ENCODE data around the gene FAM222A. TPM values are rescaled to one million over a fixed set of nuclear protein-coding genes. Genes with fewer than 3 reads are reported as not detected.

Gene FAM222A
- total RNA-seq, 1 experiment from 2014 or later = 1.6 TPM

- TF ChIP-seq STAT6 (CRISPR knock-in tag; conservative IDR thresholded peaks at IDR 0.05; ENCODE audit: low read depth) (no peak), EMX1 (CRISPR knock-in tag; IDR thresholded peaks at IDR 0.05) (no peak), MAX (CRISPR knock-in tag; IDR thresholded peaks at IDR 0.05) (no peak), TEAD1 (CRISPR knock-in tag; IDR thresholded peaks at IDR 0.05) (no peak), GTF2I (CRISPR knock-in tag; conservative IDR thresholded peaks at IDR 0.05) (no peak), ATF6 (CRISPR knock-in tag; IDR thresholded peaks at IDR 0.05) (no peak)
These were observed 79.4 kb downstream of the FAM222A start (continued) for GRCh38 chr12:109792992-109793391.

GRCh38 chr12:109793411-109793810, 79.8 kb downstream of the FAM222A start:
- ChIA-PET CTCF (interaction anchor here (0.6 to 1.5 kb wide), 3 partner anchors 12 to 638 kb away, joined by 4 read pairs; no protein-coding TSS in a partner anchor), POLR2A (interaction anchor here (0.5 kb wide), 1 partner anchor 1718 kb away, joined by 4 read pairs; no protein-coding TSS in a partner anchor)
- DNase-seq (ENCODE audit: low spot score) (no peak), ATAC-seq (no peak)
- Mint-ChIP-seq H3K4me1 (peaks cover 3% of the 10 kb centered on the region; the same call in 1 of the 2 replicates), H3K36me3 (no peaks in the 10 kb centered on the region), H3K27me3 (ENCODE audit: low read depth) (no peaks in the 10 kb centered on the region; the same call in none of the 2 replicates), H3K9me3 (no peaks in the 10 kb centered on the region), H3K4me3 (no peak overlapping the region), H3K27ac (no peak overlapping the region)
- TF ChIP-seq NFE2L1 (CRISPR knock-in tag; IDR thresholded peaks at IDR 0.05) = no peak

GRCh38 chr12:109793826-109794501, 80.3 kb downstream of the FAM222A start:
- CTCF ChIA-PET = interaction anchor here (0.6 to 1.5 kb wide), 3 partner anchors 12 to 637 kb away, joined by 4 read pairs; no protein-coding TSS in a partner anchor
- POLR2A ChIA-PET = no interaction called here
- H3K4me3 Mint-ChIP-seq = no peak overlapping the region
- H3K27me3 Mint-ChIP-seq (ENCODE audit: low read depth) = no peaks in the 10 kb centered on the region; the same call in none of the 2 replicates
- H3K4me1 Mint-ChIP-seq = peaks cover 3% of the 10 kb centered on the region; the same call in 1 of the 2 replicates
- no peak overlapping the region for H3K27ac Mint-ChIP-seq
- H3K36me3 Mint-ChIP-seq = no peaks in the 10 kb centered on the region
- no peak for TF ChIP-seq ZMAT4 (CRISPR knock-in tag; IDR thresholded peaks at IDR 0.05)
- no peak for TF ChIP-seq ZNF416 (CRISPR knock-in tag; IDR thresholded peaks at IDR 0.05)
- no peak for TF ChIP-seq CTCF (IDR thresholded peaks at IDR 0.05)
- no peak for TF ChIP-seq ZNF671 (CRISPR knock-in tag; IDR thresholded peaks at IDR 0.05)
- no peak for TF ChIP-seq NR2C2 (CRISPR knock-in tag; IDR thresholded peaks at IDR 0.05)
- no peak for TF ChIP-seq SP1 (CRISPR knock-in tag; conservative IDR thresholded peaks at IDR 0.05)
- DNase-seq (ENCODE audit: low spot score) (no peak), ATAC-seq (peak; percentile 46)
- H3K9me3 Mint-ChIP-seq = no peaks in the 10 kb centered on the region

All from WTC11 (cell line).